Neural cell (in vitro differentiated cells): ENCODE results near the gene PTPRN2. TPM values are rescaled to one million over a fixed set of nuclear protein-coding genes. Genes with fewer than 3 reads are reported as not detected.

ENCODE experiments used
- H2AFZ ChIP-seq: fragments of 200-600, 300-800 bp; sonication (generic), shearing (Covaris generic); 2 replicates; pipeline ENCODE4 v1.6.0; 2014; ENCODE audit warnings: low read depth, mild to moderate bottlenecking, antibody characterized with exemption, low read length, moderate library complexity
- H3F3A ChIP-seq: fragments of 200-600 bp; shearing (Covaris generic); 2 replicates; pipeline ENCODE4 v1.6.1; 2016; ENCODE audit warnings: mild to moderate bottlenecking, moderate library complexity, mixed read lengths, antibody characterized with exemption, low read length; ENCODE audit not compliant: insufficient read depth, poor library complexity, severe bottlenecking
- H3K27ac ChIP-seq: fragments of 200-600, 300-800 bp; sonication (generic), shearing (Covaris generic); 2 replicates; pipeline ENCODE4 v1.5.1; 2014; ENCODE audit warnings: mild to moderate bottlenecking, low read length, moderate library complexity
- H3K27me3 ChIP-seq: fragments of 300-800, 200-600 bp; sonication (generic), shearing (Covaris generic); 2 replicates; pipeline ENCODE4 v1.6.0; 2014; ENCODE audit warnings: mild to moderate bottlenecking, low read depth, low read length, moderate library complexity; ENCODE audit not compliant: insufficient read depth
- H3K36me3 ChIP-seq: fragments of 300-800, 200-600 bp; sonication (generic), shearing (Covaris generic); 2 replicates; pipeline ENCODE4 v1.5.1; 2014; ENCODE audit warnings: mild to moderate bottlenecking, antibody characterized with exemption, low read length, moderate library complexity; ENCODE audit not compliant: insufficient read depth
- H3K4me2 ChIP-seq: fragments of 300-800, 200-600 bp; sonication (generic), shearing (Covaris generic); 2 replicates; pipeline ENCODE4 v1.6.0; 2014; ENCODE audit warnings: mild to moderate bottlenecking, low read length
- H3K4me3 ChIP-seq: fragments of 300-800, 200-600 bp; sonication (generic), shearing (Covaris generic); 2 replicates; pipeline ENCODE4 v1.5.1; 2014; ENCODE audit warnings: mild to moderate bottlenecking, low read length, moderate library complexity
- H3K79me2 ChIP-seq: fragments of 200-600 bp; shearing (Covaris generic); replicated peaks from 2 replicates; pipeline ENCODE4 v1.6.0; 2014; ENCODE audit warnings: mild to moderate bottlenecking, low read length, moderate library complexity; ENCODE audit not compliant: insufficient read depth
- H3K9ac ChIP-seq: fragments of 300-800, 200-600 bp; sonication (generic), shearing (Covaris generic); 2 replicates; pipeline ENCODE4 v1.6.1; 2016; ENCODE audit warnings: mild to moderate bottlenecking, low read length, mixed read lengths
- H3K9me2 ChIP-seq: fragments of 200-600 bp; shearing (Covaris generic); 2 replicates; pipeline ENCODE4 v1.6.1; 2016; ENCODE audit warnings: mild to moderate bottlenecking, low read length, mixed read lengths; ENCODE audit not compliant: insufficient read depth
- H3K9me3 ChIP-seq: fragments of 200-600, 300-800 bp; sonication (generic), shearing (Covaris generic); 2 replicates; pipeline ENCODE4 v1.6.1; 2016; ENCODE audit warnings: mild to moderate bottlenecking, mixed run types, low read length, moderate library complexity, mixed read lengths
- H4K20me1 ChIP-seq: fragments of 200-600 bp; shearing (Covaris generic); 2 replicates; pipeline ENCODE4 v1.6.1; 2016; ENCODE audit warnings: mild to moderate bottlenecking, mixed run types; ENCODE audit not compliant: insufficient read depth
- CTCF ChIP-seq: fragments of 450-650 bp; IDR thresholded peaks from 2 replicates; pipeline ENCODE4 v1.5.1; 2014; ENCODE audit warnings: antibody characterized with exemption, mild to moderate bottlenecking, moderate library complexity; ENCODE audit not compliant: poor library complexity, severe bottlenecking
- EP300 ChIP-seq: fragments of 450-650 bp; conservative IDR thresholded peaks from 2 replicates; pipeline ENCODE4 v1.6.1; 2014; ENCODE audit warnings: antibody characterized with exemption, mild to moderate bottlenecking, moderate library complexity; ENCODE audit not compliant: poor library complexity, severe bottlenecking
- EZH2 ChIP-seq: fragments of 200-600, 300-800 bp; shearing (Covaris generic), sonication (generic); IDR thresholded peaks from 2 replicates; pipeline ENCODE4 v1.6.1; 2014; ENCODE audit warnings: antibody characterized with exemption, low read length, borderline replicate concordance, mild to moderate bottlenecking; ENCODE audit not compliant: insufficient read depth, poor library complexity, severe bottlenecking
- MXI1 ChIP-seq: fragments of 450-650 bp; conservative IDR thresholded peaks from 2 replicates; pipeline ENCODE4 v1.6.1; 2014; ENCODE audit warnings: antibody characterized with exemption, mild to moderate bottlenecking; ENCODE audit not compliant: poor library complexity, severe bottlenecking
- POLR2AphosphoS5 ChIP-seq: IDR thresholded peaks from 2 replicates; pipeline ENCODE4 v1.6.1; 2012
- RAD21 ChIP-seq: fragments of 450-650 bp; conservative IDR thresholded peaks from 2 replicates; pipeline ENCODE4 v1.6.1; 2014; ENCODE audit warnings: antibody characterized with exemption, mild to moderate bottlenecking, moderate library complexity
- SMC3 ChIP-seq: fragments of 450-650 bp; conservative IDR thresholded peaks from 2 replicates; pipeline ENCODE4 v1.6.1; 2014; ENCODE audit warnings: antibody characterized with exemption, mild to moderate bottlenecking, moderate library complexity; ENCODE audit not compliant: poor library complexity
- TAF1 ChIP-seq: IDR thresholded peaks from 2 replicates; pipeline ENCODE4 v1.6.1; 2012; ENCODE audit warnings: low read depth
- polyA plus RNA-seq: library from polyadenylated mRNA; depleted of rRNA; stranded (reverse); fragments of >200 nt; gene quantifications from 2 replicates; pipeline ENCODE4 v1.2.3, GENCODE V29; 2014
- TF ChIP-seq, protein P1 (sequence below): IDR thresholded peaks from 2 replicates; pipeline ENCODE4 v1.6.1; 2012; ENCODE audit warnings: borderline replicate concordance

The PTPRN2 gene
- polyA plus RNA-seq, 1 donor from 2014 or later = 31.0 TPM

DNA sequence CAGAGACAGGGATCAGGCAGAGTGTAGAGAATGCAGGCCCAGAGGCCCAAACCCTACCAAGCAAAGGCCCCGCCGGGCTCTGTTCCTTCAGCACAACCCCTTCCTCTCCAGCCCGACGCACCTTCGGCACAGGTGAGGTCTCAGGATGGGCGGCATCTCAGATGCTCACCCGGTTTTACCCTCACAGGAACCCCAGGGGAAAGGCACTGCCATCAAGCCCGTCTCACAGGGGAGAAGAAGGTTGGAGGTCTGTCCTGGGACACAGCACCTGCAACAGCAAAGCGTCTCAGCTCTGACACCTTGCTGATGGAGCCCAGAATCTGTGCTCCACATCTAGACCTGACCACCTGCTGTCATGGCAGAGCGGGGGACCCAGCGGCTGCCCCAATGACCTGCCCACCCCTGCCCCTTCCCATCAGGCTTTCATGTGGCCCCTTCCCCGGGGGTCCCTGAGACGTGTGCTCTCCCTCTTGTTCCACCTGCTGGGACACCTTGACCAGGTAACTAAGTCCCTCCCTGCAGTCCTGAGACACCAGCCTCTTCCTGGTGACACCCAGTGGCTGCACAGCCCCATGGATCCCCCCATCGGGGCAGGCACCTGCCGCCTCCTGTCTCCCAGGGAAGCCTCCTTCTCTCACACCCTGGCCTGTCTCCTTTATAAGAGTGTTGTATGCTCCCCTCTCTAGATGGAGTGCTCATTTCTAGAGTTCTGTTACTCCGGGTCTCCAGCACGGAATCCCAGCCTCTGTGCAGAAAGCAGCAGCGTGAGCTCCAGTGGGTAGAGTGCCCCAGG, 935.3 kb downstream of the PTPRN2 start:
- no peak overlapping the region for H2AFZ ChIP-seq
- H3K9me3 ChIP-seq = no peaks in the 10 kb centered on the region
- H3K9ac ChIP-seq = no peak overlapping the region
- H3K36me3 ChIP-seq = peaks cover 6% of the 10 kb centered on the region
- no peak overlapping the region for H3K4me3 ChIP-seq
- H3K79me2 ChIP-seq = no peaks in the 10 kb centered on the region
- H3F3A ChIP-seq = no peaks in the 10 kb centered on the region
- H3K4me2 ChIP-seq = no peak overlapping the region
- H3K27me3 ChIP-seq = no peaks in the 10 kb centered on the region
- no peak for TF ChIP-seq RAD21
- TF ChIP-seq EP300 = no peak
- TF ChIP-seq, protein P1, sequence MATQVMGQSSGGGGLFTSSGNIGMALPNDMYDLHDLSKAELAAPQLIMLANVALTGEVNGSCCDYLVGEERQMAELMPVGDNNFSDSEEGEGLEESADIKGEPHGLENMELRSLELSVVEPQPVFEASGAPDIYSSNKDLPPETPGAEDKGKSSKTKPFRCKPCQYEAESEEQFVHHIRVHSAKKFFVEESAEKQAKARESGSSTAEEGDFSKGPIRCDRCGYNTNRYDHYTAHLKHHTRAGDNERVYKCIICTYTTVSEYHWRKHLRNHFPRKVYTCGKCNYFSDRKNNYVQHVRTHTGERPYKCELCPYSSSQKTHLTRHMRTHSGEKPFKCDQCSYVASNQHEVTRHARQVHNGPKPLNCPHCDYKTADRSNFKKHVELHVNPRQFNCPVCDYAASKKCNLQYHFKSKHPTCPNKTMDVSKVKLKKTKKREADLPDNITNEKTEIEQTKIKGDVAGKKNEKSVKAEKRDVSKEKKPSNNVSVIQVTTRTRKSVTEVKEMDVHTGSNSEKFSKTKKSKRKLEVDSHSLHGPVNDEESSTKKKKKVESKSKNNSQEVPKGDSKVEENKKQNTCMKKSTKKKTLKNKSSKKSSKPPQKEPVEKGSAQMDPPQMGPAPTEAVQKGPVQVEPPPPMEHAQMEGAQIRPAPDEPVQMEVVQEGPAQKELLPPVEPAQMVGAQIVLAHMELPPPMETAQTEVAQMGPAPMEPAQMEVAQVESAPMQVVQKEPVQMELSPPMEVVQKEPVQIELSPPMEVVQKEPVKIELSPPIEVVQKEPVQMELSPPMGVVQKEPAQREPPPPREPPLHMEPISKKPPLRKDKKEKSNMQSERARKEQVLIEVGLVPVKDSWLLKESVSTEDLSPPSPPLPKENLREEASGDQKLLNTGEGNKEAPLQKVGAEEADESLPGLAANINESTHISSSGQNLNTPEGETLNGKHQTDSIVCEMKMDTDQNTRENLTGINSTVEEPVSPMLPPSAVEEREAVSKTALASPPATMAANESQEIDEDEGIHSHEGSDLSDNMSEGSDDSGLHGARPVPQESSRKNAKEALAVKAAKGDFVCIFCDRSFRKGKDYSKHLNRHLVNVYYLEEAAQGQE = no peak
- no peak for TF ChIP-seq SMC3
- TF ChIP-seq TAF1 = no peak
- TF ChIP-seq MXI1 = no peak
- TF ChIP-seq CTCF = no peak
- no peak for TF ChIP-seq EZH2
- TF ChIP-seq POLR2AphosphoS5 = no peak
- H3K27ac ChIP-seq = no peak overlapping the region
- no peaks in the 10 kb centered on the region for H3K9me2 ChIP-seq
- H4K20me1 ChIP-seq = peaks cover 4% of the 10 kb centered on the region

GRCh38 chr7:157651366-157652160, 936.1 kb downstream of the PTPRN2 start:
- Histone ChIP-seq H3K9ac (no peak overlapping the region), H3K4me3 (no peak overlapping the region), H3K9me3 (no peaks in the 10 kb centered on the region), H3K79me2 (no peaks in the 10 kb centered on the region), H2AFZ (no peak overlapping the region), H3K27ac (no peak overlapping the region), H3K36me3 (peaks cover 6% of the 10 kb centered on the region), H3K4me2 (no peak overlapping the region), H3K9me2 (no peaks in the 10 kb centered on the region), H3F3A (no peaks in the 10 kb centered on the region), H4K20me1 (peaks cover 4% of the 10 kb centered on the region), H3K27me3 (no peaks in the 10 kb centered on the region)
- no peak for TF ChIP-seq SMC3
- no peak for TF ChIP-seq EZH2
- TF ChIP-seq MXI1 = no peak
- no peak for TF ChIP-seq TAF1
- no peak for TF ChIP-seq EP300
- TF ChIP-seq, protein P1 = no peak
- no peak for TF ChIP-seq CTCF
